DOHH2 (cell line): ENCODE measurements around the gene CASR.

ENCODE experiments used
- H3F3A ChIP-seq: fragments of 200-600 bp; sonication (generic), shearing (Covaris generic); 2 replicates; pipeline ENCODE4 v1.6.0; 2016; ENCODE audit warnings: antibody characterized with exemption, mild to moderate bottlenecking; ENCODE audit not compliant: control insufficient read depth, insufficient read depth
- H3K27ac ChIP-seq: fragments of 200-600 bp; sonication (generic); 2 replicates; pipeline ENCODE4 v1.5.1; 2014; ENCODE audit warnings: low read depth, mild to moderate bottlenecking, low read length, moderate library complexity
- H3K27me3 ChIP-seq: fragments of 200-600 bp; sonication (generic); 2 replicates; pipeline ENCODE4 v1.6.1; 2014; ENCODE audit warnings: mild to moderate bottlenecking, low read length, mixed read lengths; ENCODE audit not compliant: control insufficient read depth
- H3K36me3 ChIP-seq: fragments of 200-600 bp; sonication (generic); 2 replicates; pipeline ENCODE4 v1.6.1; 2014; ENCODE audit warnings: mild to moderate bottlenecking, low read length, moderate library complexity, mixed read lengths; ENCODE audit not compliant: control insufficient read depth
- H3K4me1 ChIP-seq: fragments of 200-600 bp; sonication (generic); 2 replicates; pipeline ENCODE4 v1.6.1; 2014; ENCODE audit warnings: mild to moderate bottlenecking, low read length, mixed read lengths; ENCODE audit not compliant: control insufficient read depth
- H3K4me2 ChIP-seq: fragments of 200-600 bp; sonication (generic); 2 replicates; pipeline ENCODE4 v1.6.0; 2014; ENCODE audit warnings: mild to moderate bottlenecking, low read length, moderate library complexity
- H3K4me3 ChIP-seq: fragments of 200-600 bp; sonication (generic); 2 replicates; pipeline ENCODE4 v1.5.1; 2014; ENCODE audit warnings: mild to moderate bottlenecking, low read length, mixed read lengths
- H3K79me2 ChIP-seq: fragments of 200-600 bp; sonication (generic); 2 replicates; pipeline ENCODE4 v1.6.1; 2014; ENCODE audit warnings: mild to moderate bottlenecking, low read length, mixed read lengths; ENCODE audit not compliant: control insufficient read depth
- H3K9me2 ChIP-seq: fragments of 200-600 bp; sonication (generic); replicated peaks from 2 replicates; pipeline ENCODE4 v1.6.1; 2014; ENCODE audit warnings: mild to moderate bottlenecking, low read length, mixed read lengths; ENCODE audit not compliant: control insufficient read depth
- H3K9me3 ChIP-seq: fragments of 200-600 bp; sonication (generic); 2 replicates; pipeline ENCODE4 v1.6.1; 2014; ENCODE audit warnings: antibody characterized with exemption, low read length, mixed read lengths; ENCODE audit not compliant: control insufficient read depth, insufficient read depth
- H4K20me1 ChIP-seq: fragments of 200-600 bp; sonication (generic); 2 replicates; pipeline ENCODE4 v1.6.0; 2014; ENCODE audit warnings: low read depth, mild to moderate bottlenecking, antibody characterized with exemption, low read length, moderate library complexity; ENCODE audit not compliant: control insufficient read depth, insufficient read depth
- EZH2phosphoT487 ChIP-seq: fragments of 200-600 bp; sonication (generic); IDR thresholded peaks from 2 replicates; pipeline ENCODE4 v1.6.1; 2017; ENCODE audit warnings: borderline replicate concordance, mild to moderate bottlenecking, antibody characterized with exemption, low read length, moderate library complexity, mixed read lengths
- TF ChIP-seq, protein P1 (sequence below): fragments of 200-600 bp; sonication (generic); IDR thresholded peaks from one replicate; pipeline ENCODE4 v1.5.1; 2014; ENCODE audit warnings: antibody characterized with exemption, mild to moderate bottlenecking, low read depth, low read length; ENCODE audit not compliant: poor library complexity, severe bottlenecking

CASR gene

DNA sequence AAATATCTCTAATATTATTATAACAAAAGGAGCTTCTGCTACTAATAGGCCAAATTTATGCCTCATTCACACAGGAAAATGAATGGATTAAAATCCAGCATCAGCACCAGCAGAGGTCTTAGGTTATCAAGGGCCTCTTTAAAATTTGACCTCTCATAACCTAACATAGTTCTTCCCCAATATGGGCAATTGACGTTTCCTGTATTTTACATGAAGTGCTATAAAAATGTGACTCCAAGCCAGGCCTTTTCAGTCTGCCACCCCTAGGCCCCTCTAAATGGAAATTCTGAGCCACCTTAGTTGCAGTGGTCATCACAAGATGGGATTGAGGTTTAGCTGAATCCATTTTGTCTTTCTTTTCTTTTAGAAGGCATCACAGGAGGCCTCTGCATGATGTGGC lies 70.1 kb downstream of the CASR start:
- TF ChIP-seq, protein P1, sequence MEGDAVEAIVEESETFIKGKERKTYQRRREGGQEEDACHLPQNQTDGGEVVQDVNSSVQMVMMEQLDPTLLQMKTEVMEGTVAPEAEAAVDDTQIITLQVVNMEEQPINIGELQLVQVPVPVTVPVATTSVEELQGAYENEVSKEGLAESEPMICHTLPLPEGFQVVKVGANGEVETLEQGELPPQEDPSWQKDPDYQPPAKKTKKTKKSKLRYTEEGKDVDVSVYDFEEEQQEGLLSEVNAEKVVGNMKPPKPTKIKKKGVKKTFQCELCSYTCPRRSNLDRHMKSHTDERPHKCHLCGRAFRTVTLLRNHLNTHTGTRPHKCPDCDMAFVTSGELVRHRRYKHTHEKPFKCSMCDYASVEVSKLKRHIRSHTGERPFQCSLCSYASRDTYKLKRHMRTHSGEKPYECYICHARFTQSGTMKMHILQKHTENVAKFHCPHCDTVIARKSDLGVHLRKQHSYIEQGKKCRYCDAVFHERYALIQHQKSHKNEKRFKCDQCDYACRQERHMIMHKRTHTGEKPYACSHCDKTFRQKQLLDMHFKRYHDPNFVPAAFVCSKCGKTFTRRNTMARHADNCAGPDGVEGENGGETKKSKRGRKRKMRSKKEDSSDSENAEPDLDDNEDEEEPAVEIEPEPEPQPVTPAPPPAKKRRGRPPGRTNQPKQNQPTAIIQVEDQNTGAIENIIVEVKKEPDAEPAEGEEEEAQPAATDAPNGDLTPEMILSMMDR = no peak
- no peak for TF ChIP-seq EZH2phosphoT487
- H3K27me3 ChIP-seq = peaks cover 4% of the 10 kb centered on the region
- no peak overlapping the region for H3K4me3 ChIP-seq
- no peak overlapping the region for H3K4me2 ChIP-seq
- no peaks in the 10 kb centered on the region for H3K9me2 ChIP-seq
- no peaks in the 10 kb centered on the region for H3K4me1 ChIP-seq
- no peaks in the 10 kb centered on the region for H3K79me2 ChIP-seq
- H4K20me1 ChIP-seq = no peaks in the 10 kb centered on the region
- no peaks in the 10 kb centered on the region for H3K9me3 ChIP-seq
- H3F3A ChIP-seq = no peaks in the 10 kb centered on the region
- no peak overlapping the region for H3K27ac ChIP-seq
- H3K36me3 ChIP-seq = no peaks in the 10 kb centered on the region

DNA sequence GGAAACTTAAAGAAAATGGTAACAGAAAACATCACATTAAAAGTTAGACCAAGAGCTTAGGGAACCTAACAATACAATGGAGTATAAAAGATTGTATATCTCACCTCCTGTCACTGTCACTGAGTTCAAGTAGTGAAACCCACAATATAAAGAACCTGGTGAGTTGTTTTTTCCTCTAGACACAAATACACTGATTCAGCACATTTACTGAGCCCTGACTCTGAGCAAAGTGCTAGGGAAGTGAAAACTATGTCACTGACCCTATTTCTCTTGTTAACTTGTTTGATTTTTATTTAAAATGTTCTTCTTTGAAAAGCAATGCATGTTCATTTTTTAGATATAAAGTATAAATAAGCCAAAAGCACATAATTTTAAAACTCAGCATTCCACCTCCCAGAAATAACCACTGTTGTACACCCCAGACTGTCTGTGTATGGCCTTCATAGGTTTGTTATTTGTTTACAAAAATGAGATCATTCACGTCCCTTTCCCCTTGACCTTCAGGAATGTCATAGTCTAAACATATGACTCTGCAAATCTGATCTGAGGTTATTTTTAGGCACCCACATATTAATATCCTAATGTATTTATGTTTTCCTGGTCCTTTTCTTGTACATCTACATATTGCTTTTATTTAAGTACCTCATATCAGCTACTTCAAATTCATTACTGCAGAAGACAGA lies 72.4 kb downstream of the CASR start:
- Histone ChIP-seq H3K4me2 (no peak overlapping the region), H3K9me2 (no peaks in the 10 kb centered on the region), H3K4me3 (no peak overlapping the region), H3K27me3 (peaks cover 11% of the 10 kb centered on the region), H3K4me1 (no peaks in the 10 kb centered on the region), H3K36me3 (no peaks in the 10 kb centered on the region), H3K79me2 (no peaks in the 10 kb centered on the region), H4K20me1 (no peaks in the 10 kb centered on the region), H3K9me3 (no peaks in the 10 kb centered on the region), H3K27ac (no peak overlapping the region), H3F3A (no peaks in the 10 kb centered on the region)
- no peak for TF ChIP-seq EZH2phosphoT487
- TF ChIP-seq, protein P1 = no peak

- no peaks in the 10 kb centered on the region for H3K9me3 ChIP-seq
- H3K36me3 ChIP-seq = no peaks in the 10 kb centered on the region
- no peak overlapping the region for H3K27ac ChIP-seq
- H3K9me2 ChIP-seq = no peaks in the 10 kb centered on the region
- H3K4me1 ChIP-seq = no peaks in the 10 kb centered on the region
- H3K4me3 ChIP-seq = no peak overlapping the region
- no peaks in the 10 kb centered on the region for H3K79me2 ChIP-seq
- H3F3A ChIP-seq = no peaks in the 10 kb centered on the region
- no peak overlapping the region for H3K4me2 ChIP-seq
- H4K20me1 ChIP-seq = no peaks in the 10 kb centered on the region
- H3K27me3 ChIP-seq = peaks cover 20% of the 10 kb centered on the region
- TF ChIP-seq, protein P1 = no peak
- no peak for TF ChIP-seq EZH2phosphoT487
Measured at GRCh38 chr3:122257644-122258364, 74.3 kb downstream of the CASR start.
